ENCODE data around the gene GTF2F2. TPM values are rescaled to one million over a fixed set of nuclear protein-coding genes. Genes with fewer than 3 reads are reported as not detected.
A peak's percentile ranks its signal among the peaks of the same experiment; 100 is the strongest.

The GTF2F2 gene
- total and polyA plus RNA-seq, 9 of the 15 experiments (the other 6 are each of a cell fraction or from before 2014, with no cell fraction given): 19.7 to 44.8 (median 32.4) TPM

GRCh38 chr13:45119991-45120864, at the start of gene GTF2F2 (continued):
- TF ChIP-seq SIX5 (IDR thresholded peaks at IDR 0.05; ENCODE audit: borderline replicate concordance in 1 of 2, insufficient read depth in 1 of 2, low read depth in 1 of 2, low read length in 2 of 2) (no peak), ZNF584 (CRISPR knock-in tag; IDR thresholded peaks at IDR 0.05; ENCODE audit: low read depth) (no peak), RHOXF2B (CRISPR knock-in tag; conservative IDR thresholded peaks at IDR 0.05) (no peak), ESRRB (CRISPR knock-in tag; IDR thresholded peaks at IDR 0.05; ENCODE audit: borderline replicate concordance) (no peak), NRF1 (conservative IDR thresholded peaks at IDR 0.05 in 1 of 2, IDR thresholded peaks at IDR 0.05 in 1 of 2) (peak; percentile 92 to 93), SPI1 (IDR thresholded peaks at IDR 0.05; ENCODE audit: borderline replicate concordance, low read depth, low read length) (peak; percentile 91), SP2 (IDR thresholded peaks at IDR 0.05; ENCODE audit: extremely low read depth, low read depth, low read length, poor library complexity, severe bottlenecking) (no peak), ILK (tag; IDR thresholded peaks at IDR 0.05; ENCODE audit: borderline replicate concordance, low read depth) (no peak), BHLHE40 (IDR thresholded peaks at IDR 0.05; ENCODE audit: low read length) (no peak), ZNF655 (CRISPR knock-in tag; IDR thresholded peaks at IDR 0.05) (no peak), NCOA6 (IDR thresholded peaks at IDR 0.05) (no peak), HMG20A (CRISPR knock-in tag; conservative IDR thresholded peaks at IDR 0.05) (no peak), AFF4 (CRISPR knock-in tag; IDR thresholded peaks at IDR 0.05) (no peak; the same call in 1 of the 2 replicates), EGR1 (conservative IDR thresholded peaks at IDR 0.05) (peak; percentile 63), MNT (conservative IDR thresholded peaks at IDR 0.05) (peak; percentile 62 to 70), ZNF699 (CRISPR knock-in tag; IDR thresholded peaks at IDR 0.05; ENCODE audit: insufficient replicate concordance) (no peak), SREBF1 (IDR thresholded peaks at IDR 0.05; ENCODE audit: borderline replicate concordance, low read depth, low read length) (no peak), CCAR2 (IDR thresholded peaks at IDR 0.05; ENCODE audit: low read depth, low read length) (no peak), L3MBTL2 (IDR thresholded peaks at IDR 0.05) (peak; percentile 60), ZC3H11A (IDR thresholded peaks at IDR 0.05; ENCODE audit: low read depth, low read length) (no peak)
